ENCODE measurements around the gene PHOSPHO1.

The PHOSPHO1 gene

GRCh38 chr17:49242813-49243212 lies 12.2 kb upstream of the PHOSPHO1 start:
- DNase-seq = no peak

- DNase-seq = no peak
Observed at GRCh38 chr17:49241692-49242397, 11.3 kb upstream of the PHOSPHO1 start.

GRCh38 chr17:49241040-49241439 lies 10.5 kb upstream of the PHOSPHO1 start:
- DNase-seq = no peak

DNA sequence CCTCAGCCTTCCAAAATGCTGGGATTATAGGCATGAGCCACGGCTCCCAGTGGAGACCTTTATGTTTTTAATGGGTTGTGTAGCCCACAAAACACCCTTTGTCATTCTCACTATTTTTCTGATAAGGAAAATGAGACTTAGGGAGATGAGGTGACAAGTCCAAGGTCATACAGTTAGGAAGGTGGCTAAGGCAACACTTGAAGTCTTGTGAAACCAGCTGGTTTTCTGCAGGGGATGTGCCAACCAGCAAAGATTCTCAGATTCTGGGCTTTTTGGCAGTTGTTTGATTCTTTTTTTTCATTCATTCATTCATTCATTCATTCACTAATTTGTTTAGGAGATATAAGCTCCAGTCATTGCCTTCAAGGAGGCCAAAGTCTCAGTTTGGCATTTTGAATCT lies 10.0 kb upstream of the PHOSPHO1 start:
- DNase-seq = no peak

- no peak for DNase-seq
Observed at GRCh38 chr17:49239963-49240362, 9.4 kb upstream of the PHOSPHO1 start.

- DNase-seq = no peak
Observed at GRCh38 chr17:49235896-49236295, 5.3 kb upstream of the PHOSPHO1 start.

- no peak for DNase-seq
Observed at GRCh38 chr17:49234509-49235080, 4.0 kb upstream of the PHOSPHO1 start.

GRCh38 chr17:49231563-49231894 lies 942 bp upstream of the PHOSPHO1 start:
- DNase-seq = no peak

DNA sequence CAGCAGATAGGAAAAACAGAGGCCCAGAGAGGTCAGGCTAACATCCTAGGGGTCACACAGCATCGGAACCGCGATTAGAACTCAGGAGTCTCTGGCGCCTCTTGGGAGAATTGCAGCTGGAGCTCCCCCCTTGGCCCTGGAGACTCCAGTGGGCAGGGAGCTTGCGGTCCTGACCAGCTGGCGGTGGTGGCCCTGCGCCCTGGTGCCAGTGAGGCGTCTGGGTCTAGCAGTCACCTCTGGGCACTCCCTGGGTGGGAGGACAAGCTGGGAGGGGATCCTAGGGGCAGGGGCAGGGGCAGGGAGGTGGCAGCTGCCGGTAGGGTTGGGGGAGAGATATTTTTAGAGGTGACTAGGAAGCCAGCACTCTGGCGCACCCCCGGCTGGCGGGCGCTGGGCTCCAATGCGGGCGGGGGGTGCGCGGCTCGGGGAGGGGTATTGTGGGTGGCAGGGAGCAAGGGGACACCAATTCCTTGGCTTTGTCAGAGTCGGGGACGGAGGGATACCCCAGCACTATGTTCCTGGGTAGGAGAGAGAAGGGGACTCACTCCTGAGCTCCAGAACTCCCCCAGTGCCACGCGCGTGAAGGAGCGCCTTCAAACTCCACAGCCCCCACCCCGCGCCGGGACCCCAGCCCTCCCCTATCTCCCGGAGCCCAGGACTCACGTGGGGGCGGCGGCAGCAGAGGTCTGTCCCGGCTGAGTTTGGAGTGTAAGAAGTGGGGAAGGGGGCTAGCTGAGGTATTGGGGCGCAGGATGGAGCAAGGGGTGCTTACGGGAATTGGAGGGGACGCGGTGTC lies 584 bp downstream of the PHOSPHO1 start:
- no peak for DNase-seq

DNA sequence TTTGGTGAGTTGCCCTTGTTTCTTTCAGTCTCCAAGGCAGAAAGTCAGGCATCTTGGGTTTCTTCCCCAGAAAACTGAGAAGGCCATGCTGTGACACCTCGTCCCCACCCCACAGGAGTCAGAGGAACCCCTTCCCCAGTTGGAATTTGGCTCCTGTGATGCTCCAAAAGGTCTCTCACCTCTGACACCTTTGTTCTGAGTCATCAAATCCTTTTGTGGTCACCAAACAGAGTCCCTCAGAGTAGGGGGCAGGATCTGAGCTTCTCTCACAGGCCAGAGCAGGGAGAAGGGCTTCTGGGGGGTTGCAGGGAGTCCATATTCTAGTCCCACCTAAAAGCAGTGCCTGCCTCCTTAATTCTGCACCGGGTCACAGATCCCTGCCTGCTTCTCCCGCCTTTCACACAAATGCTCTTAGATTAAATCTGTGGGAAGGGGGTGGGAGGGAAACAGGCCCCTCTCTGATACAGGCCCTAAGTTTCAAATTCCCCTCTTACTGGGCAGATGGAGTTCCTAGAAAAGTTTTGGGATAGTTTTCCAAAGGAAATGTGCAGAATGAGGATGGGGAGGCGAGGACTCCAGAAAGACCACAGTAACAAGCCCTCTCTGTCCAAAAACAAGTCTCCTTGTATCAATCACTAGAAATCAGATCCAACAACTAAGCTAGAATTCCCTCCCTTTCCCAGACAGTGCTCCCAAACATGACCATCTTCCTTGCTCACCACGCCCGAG lies 1.3 kb downstream of the PHOSPHO1 start:
- DNase-seq = no peak

DNA sequence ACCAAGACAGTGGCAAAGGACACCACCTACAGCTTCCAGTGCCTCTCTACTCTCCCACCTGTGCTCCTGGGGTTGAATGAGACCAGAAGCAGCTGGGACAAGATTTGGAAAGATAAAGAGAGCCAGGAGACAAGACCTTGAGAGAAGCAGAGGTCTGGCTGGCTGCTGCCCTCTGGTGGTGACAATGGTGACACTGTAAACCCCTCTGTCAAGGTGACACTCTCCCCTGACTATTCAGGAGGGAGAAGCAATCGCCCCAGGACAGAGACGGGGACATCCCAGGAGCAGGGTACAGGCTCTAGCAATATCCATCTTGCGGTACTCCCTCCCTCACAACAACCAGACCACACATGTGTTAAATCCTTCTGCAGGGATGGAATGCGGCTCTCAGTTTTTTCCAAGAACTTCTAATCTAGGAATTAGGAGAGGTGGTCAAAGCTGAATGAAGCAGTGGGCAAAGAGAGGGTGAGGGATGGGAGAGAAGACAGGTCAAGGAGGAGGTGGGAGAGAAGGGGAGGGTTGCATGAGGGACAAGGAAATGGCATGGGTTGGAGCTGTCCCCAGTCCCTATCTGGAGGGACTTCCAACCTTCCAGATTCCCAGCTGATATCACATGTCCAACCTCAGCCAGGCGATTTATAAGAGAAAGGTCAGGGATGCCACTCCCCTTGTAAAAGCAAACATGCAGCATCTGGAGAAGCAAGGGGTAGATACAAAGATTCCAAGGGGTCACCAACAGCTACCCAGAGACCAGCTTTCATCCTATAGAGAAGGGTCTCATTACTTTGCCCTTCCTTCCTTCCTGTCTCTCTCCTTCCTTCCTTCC lies 2.9 kb downstream of the PHOSPHO1 start:
- peak; percentile 58 for DNase-seq

- no peak for DNase-seq
Observed at GRCh38 chr17:49226771-49227435, 3.7 kb downstream of the PHOSPHO1 start.

- DNase-seq = no peak
Observed at GRCh38 chr17:49225554-49226236, 4.9 kb downstream of the PHOSPHO1 start.

DNA sequence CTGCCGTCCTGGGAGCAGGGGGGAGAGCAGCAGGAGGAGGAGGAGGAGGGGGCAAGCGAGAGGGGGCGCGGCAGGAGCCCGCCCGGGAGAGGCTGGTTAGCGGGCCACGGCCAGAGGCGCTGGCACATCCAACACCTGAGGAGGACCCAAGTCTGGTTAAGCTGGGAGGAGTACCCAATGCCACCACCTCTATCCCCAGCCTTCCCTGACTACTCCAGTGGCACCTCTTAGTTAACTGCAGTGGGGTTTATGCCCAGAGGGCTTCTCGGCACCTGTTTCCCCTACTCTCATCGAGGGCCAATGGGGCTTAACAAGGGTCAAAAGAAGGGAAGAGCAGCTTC lies 5.6 kb downstream of the PHOSPHO1 start:
- DNase-seq = no peak

DNA sequence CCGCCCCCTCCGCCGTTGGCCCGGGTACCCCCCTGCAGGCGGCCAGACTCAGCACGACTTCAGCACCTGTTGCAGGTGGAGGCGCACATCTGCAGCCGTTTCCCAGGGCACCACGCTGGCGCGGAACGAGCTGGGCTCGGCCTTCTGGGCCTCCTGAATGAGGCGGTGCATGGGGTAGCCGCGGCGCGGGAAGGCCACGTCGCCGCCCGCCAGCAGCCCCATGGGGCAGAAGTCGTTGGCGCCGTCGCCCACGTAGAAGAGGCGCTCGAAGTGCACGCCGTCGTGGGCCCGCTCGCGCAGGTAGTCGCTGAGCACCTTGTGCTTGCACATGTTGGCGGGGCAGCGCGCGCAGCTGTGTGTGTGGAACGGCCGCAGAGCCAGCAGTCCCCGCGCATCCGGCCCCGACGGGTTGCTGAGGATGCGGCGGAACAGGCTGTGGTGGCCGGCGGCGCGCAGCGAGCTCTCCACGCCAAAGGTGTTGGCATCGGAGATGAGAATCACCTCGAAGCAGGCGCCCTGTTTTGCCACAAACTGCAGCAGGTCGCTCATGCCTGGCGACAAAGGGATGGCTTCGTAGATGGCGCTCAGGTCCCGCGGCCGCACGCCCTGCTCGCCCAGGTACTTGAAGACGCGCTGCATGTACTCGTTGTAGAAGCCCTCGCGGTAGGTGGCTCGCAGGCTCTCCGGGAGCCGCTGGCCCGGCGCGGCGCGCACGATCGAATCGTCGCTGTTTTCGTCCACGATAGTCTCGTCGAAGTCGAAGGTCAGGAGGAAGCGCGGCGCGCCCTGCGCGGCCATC lies 6.2 kb downstream of the PHOSPHO1 start:
- DNase-seq = no peak

- peak; percentile 25 for DNase-seq
Observed at GRCh38 chr17:49223517-49224197, 6.9 kb downstream of the PHOSPHO1 start.

GRCh38 chr17:49223168-49223516 lies 7.4 kb downstream of the PHOSPHO1 start:
- no peak for DNase-seq

DNA sequence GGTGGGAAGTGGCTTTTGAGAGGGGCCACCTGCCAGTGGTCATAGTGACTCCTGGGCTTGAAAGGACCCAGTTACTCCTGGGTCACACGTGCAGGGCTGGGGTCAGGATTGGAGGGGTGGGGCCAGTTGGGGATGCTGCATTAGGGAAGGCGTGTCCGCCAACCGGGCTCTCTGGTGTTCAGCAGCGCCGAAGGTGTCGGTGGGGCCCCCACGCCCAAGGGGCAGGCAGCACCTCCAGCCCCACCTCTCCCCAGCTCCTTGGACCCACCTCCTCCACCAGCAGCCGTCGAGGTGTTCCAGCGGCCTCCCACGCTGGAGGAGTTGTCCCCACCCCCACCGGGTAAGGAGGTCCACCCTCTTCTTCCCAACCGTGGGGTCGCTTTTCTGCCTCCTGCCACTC lies 10.6 kb downstream of the PHOSPHO1 start:
- no peak for DNase-seq

- DNase-seq = peak; percentile 63
Observed at GRCh38 chr17:49218941-49219913, 11.4 kb downstream of the PHOSPHO1 start.

Data from MV-4-11 (cell line).